ENCODE measurements around the gene ABL1. TPM values are rescaled to one million over a fixed set of nuclear protein-coding genes. Genes with fewer than 3 reads are reported as not detected.

ABL1 gene
- total RNA-seq, 1 experiment from 2014 or later = 83.6 TPM

DNA sequence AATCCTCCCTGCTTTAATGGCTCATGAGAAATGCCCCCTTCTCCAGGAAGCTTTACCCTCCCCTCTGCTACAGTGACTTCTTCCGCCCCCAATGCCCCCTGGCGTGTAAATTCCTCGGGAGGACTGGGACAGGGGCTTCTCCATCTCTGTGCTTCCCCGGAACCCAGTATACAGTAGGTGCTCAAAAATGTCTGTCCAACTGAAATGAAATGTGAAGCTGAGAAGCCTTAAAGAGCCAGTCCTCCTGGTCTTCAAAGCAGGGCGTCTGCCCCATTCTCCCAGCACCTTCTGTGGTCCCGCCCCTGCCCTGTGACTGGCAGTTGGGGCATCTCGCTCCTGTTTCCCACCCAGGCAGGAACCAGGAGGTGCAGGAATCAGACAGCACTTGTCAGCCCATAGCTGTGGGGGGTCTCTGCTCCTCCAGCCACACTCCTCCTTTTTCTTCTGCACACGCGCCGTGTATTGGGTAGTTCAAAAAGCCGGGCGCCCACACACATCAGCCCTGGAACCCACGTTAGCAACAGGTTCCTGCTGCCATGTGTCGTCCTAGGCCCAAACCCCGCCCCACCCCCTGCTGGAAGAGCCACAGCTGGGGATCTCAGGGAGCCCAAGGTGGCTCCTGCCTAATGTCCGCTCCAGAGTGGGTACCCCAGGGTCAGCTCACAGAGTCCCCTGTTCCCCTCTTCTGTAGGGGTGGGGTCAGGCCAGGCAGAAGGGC lies 88.0 kb downstream of the ABL1 start:
- Mint-ChIP-seq H3K27me3 (ENCODE audit: low read depth) (no peaks in the 10 kb centered on the region; the same call in 1 of the 2 replicates), H3K4me1 (peaks cover 8 to 37% of the 10 kb centered on the region in 2 experiments), H3K9me3 (no peaks in the 10 kb centered on the region), H3K36me3 (ENCODE audit: insufficient read depth in 1 of 3, low read depth in 3 of 3) (no peaks in the 10 kb centered on the region), H3K4me3 (no peak overlapping the region; a peak in 1 of 5 replicates), H3K27ac (peak overlapping the region in 2 of 3 experiments; percentile 28 to 77; a peak in 4 of 7 replicates)
- Histone ChIP-seq H3K27me3 (ENCODE audit: insufficient read depth, low read length) (no peaks in the 10 kb centered on the region), H3K18ac (ENCODE audit: insufficient read length, low read depth, low read length) (no peak overlapping the region), H3K27ac (ENCODE audit: insufficient read length, low read depth, low read length) (no peak overlapping the region), H2BK12ac (ENCODE audit: insufficient read length, low read depth, low read length) (no peak overlapping the region), H2BK15ac (ENCODE audit: low read depth, low read length) (no peak overlapping the region), H4K20me1 (ENCODE audit: control insufficient read depth, insufficient read depth, insufficient read length) (no peaks in the 10 kb centered on the region), H3K79me2 (ENCODE audit: insufficient read depth, low read length) (no peaks in the 10 kb centered on the region), H3K4ac (ENCODE audit: low read depth, low read length) (no peak overlapping the region), H4K8ac (replicated peaks; ENCODE audit: insufficient read length, low read depth, low read length) (no peak overlapping the region), H2BK5ac (ENCODE audit: insufficient read length, low read length) (no peak overlapping the region), H2BK20ac (ENCODE audit: low read depth, low read length, poor library complexity, severe bottlenecking) (no peak overlapping the region), H2AK5ac (ENCODE audit: insufficient read length, low read length) (no peak overlapping the region), H4K5ac (ENCODE audit: insufficient read length, low read depth, low read length) (no peak overlapping the region), H3K4me2 (ENCODE audit: insufficient read depth, insufficient read length, low read length) (no peak overlapping the region), H3T11ph (ENCODE audit: low read length) (no peak overlapping the region), H3K56ac (ENCODE audit: insufficient read length, low read depth, low read length) (no peak overlapping the region), H3K4me1 (ENCODE audit: insufficient read depth, low read length) (no peaks in the 10 kb centered on the region), H3K14ac (ENCODE audit: insufficient read depth, low read length) (peak overlapping the region; percentile 27; the same call in 1 of the 2 replicates), H3K79me1 (ENCODE audit: insufficient read depth, low read depth, low read length, poor library complexity, severe bottlenecking) (no peaks in the 10 kb centered on the region), H3K23me2 (ENCODE audit: insufficient read length, low read depth, low read length, poor library complexity, severe bottlenecking) (no peaks in the 10 kb centered on the region), H3K9ac (ENCODE audit: extremely low read depth, insufficient read length, low read length) (no peak overlapping the region), H2BK120ac (ENCODE audit: low read depth, low read length, poor library complexity, severe bottlenecking) (no peak overlapping the region), H2AFZ (ENCODE audit: low read length) (no peak overlapping the region), H3K9me3 (ENCODE audit: control insufficient read depth, low read depth, low read length) (no peaks in the 10 kb centered on the region), H3K23ac (ENCODE audit: insufficient read length, low read depth, low read length) (no peak overlapping the region), H4K91ac (ENCODE audit: insufficient read length, low read depth, low read length) (no peak overlapping the region)
- no CpG with 5 or more reads among the region's 16 CpGs for WGBS (ENCODE audit: extremely low coverage, insufficient read length, low lambda C conversion rate)
- TF ChIP-seq, protein P1, sequence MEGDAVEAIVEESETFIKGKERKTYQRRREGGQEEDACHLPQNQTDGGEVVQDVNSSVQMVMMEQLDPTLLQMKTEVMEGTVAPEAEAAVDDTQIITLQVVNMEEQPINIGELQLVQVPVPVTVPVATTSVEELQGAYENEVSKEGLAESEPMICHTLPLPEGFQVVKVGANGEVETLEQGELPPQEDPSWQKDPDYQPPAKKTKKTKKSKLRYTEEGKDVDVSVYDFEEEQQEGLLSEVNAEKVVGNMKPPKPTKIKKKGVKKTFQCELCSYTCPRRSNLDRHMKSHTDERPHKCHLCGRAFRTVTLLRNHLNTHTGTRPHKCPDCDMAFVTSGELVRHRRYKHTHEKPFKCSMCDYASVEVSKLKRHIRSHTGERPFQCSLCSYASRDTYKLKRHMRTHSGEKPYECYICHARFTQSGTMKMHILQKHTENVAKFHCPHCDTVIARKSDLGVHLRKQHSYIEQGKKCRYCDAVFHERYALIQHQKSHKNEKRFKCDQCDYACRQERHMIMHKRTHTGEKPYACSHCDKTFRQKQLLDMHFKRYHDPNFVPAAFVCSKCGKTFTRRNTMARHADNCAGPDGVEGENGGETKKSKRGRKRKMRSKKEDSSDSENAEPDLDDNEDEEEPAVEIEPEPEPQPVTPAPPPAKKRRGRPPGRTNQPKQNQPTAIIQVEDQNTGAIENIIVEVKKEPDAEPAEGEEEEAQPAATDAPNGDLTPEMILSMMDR (conservative IDR thresholded peaks at IDR 0.05) = no peak
- DNase-seq = no peak
